ENCODE measurements around the gene ESYT3. TPM values are rescaled to one million over a fixed set of nuclear protein-coding genes. Genes with fewer than 3 reads are reported as not detected.

ESYT3 gene
- total RNA-seq, 1 donor from 2014 or later: 2.0 TPM

GRCh38 chr3:138497851-138498250 lies 63.4 kb downstream of the ESYT3 start:
- Histone ChIP-seq H3K4me1 (no peaks in the 10 kb centered on the region), H3K27ac (no peak overlapping the region), H3K4me3 (no peak overlapping the region), H3K9me3 (no peaks in the 10 kb centered on the region), H3K27me3 (no peaks in the 10 kb centered on the region), H3K36me3 (peaks cover 0 to 8% of the 10 kb centered on the region in 2 donors)
- DNase-seq (ENCODE audit: extremely low spot score in 2 of 2): no peak
- intact Hi-C loops (cut with DNase I): no loop called here
- no peak for TF ChIP-seq POLR2AphosphoS5 (IDR thresholded peaks at IDR 0.05; ENCODE audit: insufficient read depth in 1 of 2, low read depth in 1 of 2)
- no peak for TF ChIP-seq POLR2A (IDR thresholded peaks at IDR 0.05)
- TF ChIP-seq CTCF (IDR thresholded peaks at IDR 0.05): no peak

GRCh38 chr3:138498991-138499390 lies 64.6 kb downstream of the ESYT3 start:
- Histone ChIP-seq H3K27ac (no peak overlapping the region), H3K27me3 (no peaks in the 10 kb centered on the region)

GRCh38 chr3:138507524-138507923 lies 73.1 kb downstream of the ESYT3 start:
- intact Hi-C loops (cut with DNase I): no loop called here
- Histone ChIP-seq H3K9me3 (no peaks in the 10 kb centered on the region), H3K4me3 (no peak overlapping the region), H3K4me1 (no peaks in the 10 kb centered on the region), H3K27me3 (no peaks in the 10 kb centered on the region), H3K36me3 (peaks cover 0 to 9% of the 10 kb centered on the region in 2 donors), H3K27ac (no peak overlapping the region)
- TF ChIP-seq CTCF (IDR thresholded peaks at IDR 0.05) (no peak), POLR2AphosphoS5 (IDR thresholded peaks at IDR 0.05; ENCODE audit: insufficient read depth in 1 of 2, low read depth in 1 of 2) (no peak), POLR2A (IDR thresholded peaks at IDR 0.05) (no peak)
- DNase-seq (ENCODE audit: extremely low spot score in 2 of 2): no peak

More at GRCh38 chr3:138498991-138499390, 64.6 kb downstream of the ESYT3 start:
- Histone ChIP-seq H3K9me3 (no peaks in the 10 kb centered on the region), H3K36me3 (peaks cover 0 to 8% of the 10 kb centered on the region in 2 donors), H3K4me1 (no peaks in the 10 kb centered on the region), H3K4me3 (no peak overlapping the region)
- intact Hi-C loops (cut with DNase I): no loop called here
- no peak for TF ChIP-seq POLR2A (IDR thresholded peaks at IDR 0.05)
- no peak for TF ChIP-seq POLR2AphosphoS5 (IDR thresholded peaks at IDR 0.05; ENCODE audit: insufficient read depth in 1 of 2, low read depth in 1 of 2)
- TF ChIP-seq CTCF (IDR thresholded peaks at IDR 0.05): no peak
- DNase-seq (ENCODE audit: extremely low spot score in 2 of 2): no peak

- intact Hi-C loops (cut with DNase I): no loop called here
Measured at GRCh38 chr3:138509586-138509985, 75.2 kb downstream of the ESYT3 start.

More at GRCh38 chr3:138509586-138509985, 75.2 kb downstream of the ESYT3 start:
- Histone ChIP-seq H3K4me1 (no peaks in the 10 kb centered on the region), H3K27ac (no peak overlapping the region), H3K36me3 (peaks cover 0 to 6% of the 10 kb centered on the region in 2 donors), H3K27me3 (no peaks in the 10 kb centered on the region), H3K9me3 (no peaks in the 10 kb centered on the region), H3K4me3 (no peak overlapping the region)
- TF ChIP-seq CTCF (IDR thresholded peaks at IDR 0.05) (no peak), POLR2AphosphoS5 (IDR thresholded peaks at IDR 0.05; ENCODE audit: insufficient read depth in 1 of 2, low read depth in 1 of 2) (no peak), POLR2A (IDR thresholded peaks at IDR 0.05) (no peak)
- DNase-seq (ENCODE audit: extremely low spot score in 2 of 2): no peak

All from vagina (tissue), 2 donors.